UCSD-AML1 (cell line): ENCODE results near the gene PDE1C.

Source experiments
- DNase-seq: peaks from one replicate; lab custom pipeline; 2025; ENCODE audit not compliant: unreplicated experiment; lab: John Stamatoyannopoulos, UW

The PDE1C gene

GRCh38 chr7:31786326-31786725, 283.9 kb downstream of the PDE1C start:
- no peak for DNase-seq

GRCh38 chr7:31785101-31785500, 285.1 kb downstream of the PDE1C start:
- DNase-seq = no peak

- DNase-seq = no peak
Measured at GRCh38 chr7:31783221-31783620, 287.0 kb downstream of the PDE1C start.

- no peak for DNase-seq
Measured at GRCh38 chr7:31782411-31782991, 287.7 kb downstream of the PDE1C start.

GRCh38 chr7:31778296-31778695, 291.9 kb downstream of the PDE1C start:
- DNase-seq = no peak

- DNase-seq = no peak
Measured at GRCh38 chr7:31776616-31777015, 293.6 kb downstream of the PDE1C start.

- no peak for DNase-seq
Measured at GRCh38 chr7:31775556-31775955, 294.7 kb downstream of the PDE1C start.

- DNase-seq = no peak
Measured at GRCh38 chr7:31772211-31772610, 298.0 kb downstream of the PDE1C start.

- DNase-seq = no peak
Measured at GRCh38 chr7:31767686-31768358, 302.4 kb downstream of the PDE1C start.

GRCh38 chr7:31764462-31764861, 305.7 kb downstream of the PDE1C start:
- no peak for DNase-seq

- DNase-seq = no peak
Measured at GRCh38 chr7:31763548-31763947, 306.7 kb downstream of the PDE1C start.

- no peak for DNase-seq
Measured at GRCh38 chr7:31761646-31762045, 308.6 kb downstream of the PDE1C start.

- no peak for DNase-seq
Measured at GRCh38 chr7:31758755-31759154, 311.5 kb downstream of the PDE1C start.

GRCh38 chr7:31751726-31752125, 318.5 kb downstream of the PDE1C start:
- DNase-seq = no peak

- no peak for DNase-seq
Measured at GRCh38 chr7:31748084-31748483, 322.1 kb downstream of the PDE1C start.

- no peak for DNase-seq
Measured at GRCh38 chr7:31747553-31747952, 322.7 kb downstream of the PDE1C start.

- DNase-seq = peak; percentile 30
Measured at GRCh38 chr7:31744294-31744874, 325.8 kb downstream of the PDE1C start.

GRCh38 chr7:31741852-31742251, 328.4 kb downstream of the PDE1C start:
- no peak for DNase-seq

- DNase-seq = peak; percentile 17
Measured at GRCh38 chr7:31735991-31736982, 333.9 kb downstream of the PDE1C start.

GRCh38 chr7:31734456-31734855, 335.8 kb downstream of the PDE1C start:
- no peak for DNase-seq

GRCh38 chr7:31729195-31729804, 340.9 kb downstream of the PDE1C start:
- no peak for DNase-seq
